Epithelial cell of proximal tubule (primary cell): ENCODE results near the gene RNGTT. TPM values are rescaled to one million over a fixed set of nuclear protein-coding genes. Genes with fewer than 3 reads are reported as not detected.
A peak's percentile ranks its signal among the peaks of the same experiment; 100 is the strongest.
"Not testable (repeated sequence)": the region's sequence is repeated elsewhere in the genome, so short reads cannot be mapped to it uniquely, and the experiment has no call there.

Experiments used
- DNase-seq: peaks from one replicate; pipeline ENCODE4 v3.0.0-alpha.2; 2011; ENCODE audit warnings: low read depth
- H3K4me3 ChIP-seq: 2 replicates; pipeline ENCODE4 v1.5.1; 2011; ENCODE audit warnings: low read depth, mild to moderate bottlenecking, low read length
- CTCF ChIP-seq: conservative IDR thresholded peaks from 2 replicates; pipeline ENCODE4 v1.5.1; 2012; ENCODE audit warnings: low read depth, mild to moderate bottlenecking, low read length
- total RNA-seq: library from RNA; depleted of rRNA; stranded (reverse); fragments of >200 nt; gene quantifications from 2 replicates; pipeline ENCODE4 v1.2.3, GENCODE V29; 2015

Gene RNGTT
- total RNA-seq, 1 donor from 2014 or later, result 17.6 TPM

DNA sequence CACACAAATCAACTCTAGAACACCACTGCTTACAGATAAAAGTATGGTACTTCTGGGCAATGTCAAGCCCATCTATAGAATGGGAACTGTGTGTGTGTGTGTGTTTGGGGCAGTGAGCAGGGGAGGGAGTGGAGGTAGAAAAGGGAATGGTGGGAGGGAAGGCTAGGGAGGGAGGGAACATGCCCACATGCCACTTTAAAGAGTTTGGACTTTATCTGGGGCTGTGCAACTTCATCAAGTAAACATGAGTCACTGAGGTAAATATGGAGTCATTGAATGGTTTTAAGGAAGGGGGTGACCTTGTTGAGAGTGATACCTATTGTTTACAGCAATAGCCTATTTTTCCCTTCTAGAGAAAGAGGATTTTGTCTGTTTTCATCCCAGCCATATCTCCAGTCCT, 22.5 kb upstream of the RNGTT start:
- no peak for DNase-seq
- TF ChIP-seq CTCF, result no peak
- H3K4me3 ChIP-seq, result no peak overlapping the region

DNA sequence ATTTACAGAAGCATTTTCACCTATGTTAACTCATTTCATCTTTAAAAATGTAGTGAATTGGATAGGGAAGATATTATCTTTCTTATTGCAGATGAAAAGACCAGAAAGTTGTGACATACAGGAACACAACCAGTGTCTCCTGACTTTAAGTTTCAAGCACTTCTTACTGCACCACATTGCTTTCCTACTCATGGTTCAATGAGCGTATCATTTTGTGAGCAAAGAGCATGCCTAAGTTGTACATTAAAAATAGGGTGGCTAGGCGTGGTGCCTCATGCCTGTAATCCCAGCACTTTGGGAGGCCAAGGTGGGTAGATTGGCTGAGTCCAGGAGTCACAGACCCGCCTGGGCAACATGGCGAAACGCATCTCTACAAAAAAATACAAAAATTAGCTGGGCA, 21.2 kb upstream of the RNGTT start:
- H3K4me3 ChIP-seq, result no peak overlapping the region
- TF ChIP-seq CTCF, result no peak
- DNase-seq, result peak; percentile 42

DNA sequence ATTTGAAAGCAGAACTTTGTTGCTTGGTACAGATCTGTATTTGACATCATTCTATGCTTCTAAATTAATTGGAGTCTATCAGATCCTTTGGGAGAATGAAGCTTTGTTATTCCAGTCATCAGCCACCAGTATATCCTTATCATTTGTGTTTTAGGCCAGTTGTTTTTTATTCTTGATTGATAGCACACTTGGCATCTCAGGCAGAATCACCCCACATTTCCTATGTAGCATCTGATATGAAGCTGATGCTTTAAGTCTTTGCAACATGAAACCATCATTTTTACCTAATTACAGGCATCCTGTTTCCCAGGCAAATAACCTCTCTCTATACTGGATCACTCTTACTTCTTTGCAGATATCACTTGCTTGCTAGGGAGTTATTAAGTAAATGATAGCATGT, 20.7 kb upstream of the RNGTT start:
- no peak for DNase-seq
- H3K4me3 ChIP-seq, result no peak overlapping the region
- TF ChIP-seq CTCF, result no peak

DNA sequence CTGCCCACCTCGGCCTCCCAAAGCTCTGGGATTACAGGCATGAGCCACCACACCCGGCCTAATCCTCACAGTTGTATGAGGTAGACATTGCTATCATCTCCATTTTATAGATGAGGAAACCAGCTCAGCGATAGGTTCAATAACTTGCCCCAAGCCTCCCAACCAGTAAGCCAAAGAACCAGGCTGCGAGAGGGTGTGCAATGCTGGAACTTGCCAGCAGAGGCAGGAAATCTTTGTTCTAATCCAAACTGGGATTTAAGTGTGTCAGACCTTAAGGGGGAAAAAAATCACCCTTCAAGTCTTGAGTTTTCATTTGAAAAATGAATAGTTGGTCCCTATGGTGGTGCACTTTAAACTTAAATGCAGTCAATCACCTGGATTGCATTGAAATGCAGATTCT, 20.1 kb upstream of the RNGTT start:
- H3K4me3 ChIP-seq, result no peak overlapping the region
- DNase-seq, result peak; percentile 33

GRCh38 chr6:88983129-88983528, 19.7 kb upstream of the RNGTT start:
- DNase-seq, H3K4me3 ChIP-seq: not testable (repeated sequence)

More for the DNA sequence above, 20.1 kb upstream of the RNGTT start:
- peak; percentile 77 for TF ChIP-seq CTCF

DNA sequence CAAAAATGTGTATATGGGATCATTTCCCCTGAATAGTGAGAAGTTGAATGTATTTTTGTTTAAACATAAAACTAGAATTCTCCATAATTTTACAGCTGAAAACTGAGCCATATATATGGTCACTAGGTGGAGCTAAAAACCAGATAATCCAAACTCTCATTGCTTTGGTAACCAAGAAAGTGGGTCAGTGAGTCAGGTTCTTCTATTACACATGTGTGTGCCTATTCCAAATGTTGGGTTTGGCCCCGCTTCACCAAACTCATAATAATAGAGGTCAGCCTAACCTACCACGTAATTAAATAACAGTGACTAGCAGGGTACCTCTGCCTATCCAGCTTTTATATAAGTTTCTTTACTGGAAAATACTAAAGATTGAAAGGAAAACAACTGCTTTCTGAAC, 19.3 kb upstream of the RNGTT start:
- peak; percentile 66 for TF ChIP-seq CTCF
- peak; percentile 64 for DNase-seq
- no peak overlapping the region for H3K4me3 ChIP-seq

DNA sequence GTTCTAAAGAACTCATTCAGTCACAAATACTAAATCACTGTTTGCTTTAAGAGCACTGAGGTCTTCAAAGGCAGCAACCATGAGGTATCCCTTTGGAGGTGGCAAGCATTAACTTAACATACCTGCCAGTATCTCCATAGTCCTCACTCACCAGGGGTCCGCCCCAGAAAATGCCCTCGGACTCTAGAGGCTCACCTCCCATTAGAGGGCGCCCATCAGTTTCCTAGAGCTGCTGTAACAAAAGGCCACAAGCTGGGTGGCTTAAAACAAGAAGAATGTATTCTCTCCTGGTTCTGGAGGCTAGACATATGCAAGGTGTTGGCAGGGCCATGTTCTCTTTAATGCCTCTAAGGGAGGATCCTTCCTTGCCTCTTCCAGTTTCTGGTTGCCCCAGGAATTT, 12.0 kb upstream of the RNGTT start:
- DNase-seq, result no peak
- H3K4me3 ChIP-seq, result no peak overlapping the region
- TF ChIP-seq CTCF, result peak; percentile 26
